Activated CD4-positive, alpha-beta T cell treated with anti-CD3 and anti-CD28 coated beads, Interleukin-10, Interleukin-2, amounts not matched to agents 100 ng/mL and 50 ng/mL, durations not matched to agents 16 hours and 8 hours (primary cell): ENCODE measurements around the gene CIDEA.
"Not testable (repeated sequence)": the region's sequence is repeated elsewhere in the genome, so short reads cannot be mapped to it uniquely, and the experiment has no call there.

Source experiments
- DNase-seq: peaks from one replicate; pipeline ENCODE4 v3.0.0-alpha.2; 2020

Gene CIDEA

GRCh38 chr18:12242658-12243260 lies 11.4 kb upstream of the CIDEA start:
- no peak for DNase-seq

- not testable (repeated sequence) for DNase-seq
Observed at GRCh38 chr18:12243272-12243671, 10.9 kb upstream of the CIDEA start.

- DNase-seq, result no peak
Observed at GRCh38 chr18:12245793-12246135, 8.4 kb upstream of the CIDEA start.

GRCh38 chr18:12246849-12247808 lies 7.0 kb upstream of the CIDEA start:
- peak; percentile 28 for DNase-seq

- DNase-seq, result no peak
Observed at GRCh38 chr18:12247946-12248345, 6.2 kb upstream of the CIDEA start.

- DNase-seq, result no peak
Observed at GRCh38 chr18:12248926-12249720, 5.0 kb upstream of the CIDEA start.

GRCh38 chr18:12251311-12251710 lies 2.9 kb upstream of the CIDEA start:
- no peak for DNase-seq

- no peak for DNase-seq
Observed at GRCh38 chr18:12252061-12252460, 2.1 kb upstream of the CIDEA start.

- DNase-seq, result no peak
Observed at GRCh38 chr18:12253027-12253426, 1.1 kb upstream of the CIDEA start.

- no peak for DNase-seq
Observed at GRCh38 chr18:12253663-12254135, 462 bp upstream of the CIDEA start.

- no peak for DNase-seq
Observed at GRCh38 chr18:12254820-12255511, 805 bp downstream of the CIDEA start.

GRCh38 chr18:12255626-12256026 lies 1.5 kb downstream of the CIDEA start:
- no peak for DNase-seq

GRCh38 chr18:12256951-12257350 lies 2.8 kb downstream of the CIDEA start:
- DNase-seq, result no peak

- DNase-seq, result no peak
Observed at GRCh38 chr18:12257996-12258718, 4.0 kb downstream of the CIDEA start.

GRCh38 chr18:12258719-12259705 lies 4.9 kb downstream of the CIDEA start:
- no peak for DNase-seq

GRCh38 chr18:12262748-12263147 lies 8.6 kb downstream of the CIDEA start:
- DNase-seq, result no peak

- DNase-seq, result no peak
Observed at GRCh38 chr18:12264864-12265263, 10.7 kb downstream of the CIDEA start.

- peak; percentile 62 for DNase-seq
Observed at GRCh38 chr18:12271376-12272235, 17.4 kb downstream of the CIDEA start.

- no peak for DNase-seq
Observed at GRCh38 chr18:12274793-12275192, 20.6 kb downstream of the CIDEA start.
